Astrocyte (in vitro differentiated cells and primary cell): ENCODE data around the gene LIN7B. TPM values are rescaled to one million over a fixed set of nuclear protein-coding genes. Genes with fewer than 3 reads are reported as not detected.

ENCODE experiments used
- DNase-seq: peaks from one replicate; pipeline ENCODE4 v3.0.0-alpha.2; 2010; ENCODE audit warnings: low read depth
- FAIRE-seq: peaks from 2 replicates; lab custom pipeline; 2011; peaks lifted over from hg19 to GRCh38; lab: Jason Lieb, UNC
- H2AFZ ChIP-seq: 2 replicates; pipeline ENCODE4 v1.6.0; 2012; ENCODE audit warnings: low read depth, low read length, inconsistent platforms
- H3K27ac ChIP-seq: 2 replicates; pipeline ENCODE4 v1.5.1; 2011; ENCODE audit warnings: low read depth, low read length, inconsistent platforms
- H3K27me3 ChIP-seq: 2 replicates; pipeline ENCODE4 v1.6.0; 2011; ENCODE audit warnings: low read length, inconsistent platforms; ENCODE audit not compliant: insufficient read depth
- H3K36me3 ChIP-seq: 2 replicates; pipeline ENCODE4 v1.5.1; 2011; ENCODE audit warnings: low read length, inconsistent platforms; ENCODE audit not compliant: insufficient read depth
- H3K4me1 ChIP-seq: 2 replicates; pipeline ENCODE4 v1.5.1; 2011; ENCODE audit warnings: low read length, inconsistent platforms; ENCODE audit not compliant: insufficient read depth
- H3K4me2 ChIP-seq: 2 replicates; pipeline ENCODE4 v1.6.0; 2012; ENCODE audit warnings: low read length, inconsistent platforms
- H3K4me3 ChIP-seq: 2 replicates; pipeline ENCODE4 v1.5.1; 2011; ENCODE audit warnings: low read depth, mild to moderate bottlenecking, low read length, inconsistent platforms; ENCODE audit not compliant: insufficient read depth
- H3K79me2 ChIP-seq: 2 replicates; pipeline ENCODE4 v1.6.0; 2012; ENCODE audit warnings: mild to moderate bottlenecking, low read length, inconsistent platforms; ENCODE audit not compliant: insufficient read depth
- H3K9ac ChIP-seq: 2 replicates; pipeline ENCODE4 v1.6.0; 2012; ENCODE audit warnings: mild to moderate bottlenecking, low read length, inconsistent platforms
- H3K9me3 ChIP-seq: 2 replicates; pipeline ENCODE4 v1.5.1; 2012; ENCODE audit warnings: low read depth, mild to moderate bottlenecking, low read length, inconsistent platforms; ENCODE audit not compliant: insufficient read depth
- H4K20me1 ChIP-seq: 2 replicates; pipeline ENCODE4 v1.6.0; 2012; ENCODE audit warnings: low read length, inconsistent platforms; ENCODE audit not compliant: insufficient read depth
- H3K27ac Mint-ChIP-seq: one replicate; pipeline ENCODE4 v1.8.0; 2021; ENCODE audit warnings: mild to moderate bottlenecking, mixed read lengths; ENCODE audit not compliant: unreplicated experiment
- H3K27me3 Mint-ChIP-seq: one replicate; pipeline ENCODE4 v1.8.0; 2021; ENCODE audit warnings: low read depth, mixed read lengths; ENCODE audit not compliant: unreplicated experiment
- H3K36me3 Mint-ChIP-seq: one replicate; pipeline ENCODE4 v1.8.0; 2021; ENCODE audit warnings: low read depth, mixed read lengths; ENCODE audit not compliant: unreplicated experiment
- H3K4me1 Mint-ChIP-seq: one replicate; pipeline ENCODE4 v1.8.0; 2021; ENCODE audit warnings: low read depth, mixed read lengths; ENCODE audit not compliant: unreplicated experiment
- H3K4me3 Mint-ChIP-seq: one replicate; pipeline ENCODE4 v1.8.0; 2021; ENCODE audit warnings: mild to moderate bottlenecking, moderate library complexity, mixed read lengths; ENCODE audit not compliant: unreplicated experiment
- H3K9me3 Mint-ChIP-seq: one replicate; pipeline ENCODE4 v1.8.0; 2021; ENCODE audit warnings: mild to moderate bottlenecking, mixed read lengths; ENCODE audit not compliant: unreplicated experiment
- CTCF ChIP-seq: IDR thresholded peaks from 2 replicates; pipeline ENCODE4 v1.5.1; 2011; ENCODE audit warnings: low read depth, mild to moderate bottlenecking, inconsistent platforms, low read length, moderate library complexity; ENCODE audit not compliant: insufficient read depth
- EZH2 ChIP-seq: IDR thresholded peaks from 2 replicates; pipeline ENCODE4 v1.6.1; 2012; ENCODE audit warnings: mild to moderate bottlenecking, low read length, inconsistent platforms; ENCODE audit not compliant: insufficient read depth
- total RNA-seq: library from RNA; stranded (reverse); gene quantifications from 2 replicates; pipeline ENCODE4 v1.2.1, GENCODE V29; 2021

Gene LIN7B
- total RNA-seq, 1 donor from 2014 or later, result 8.9 TPM

GRCh38 chr19:49070416-49070815 is 43.8 kb upstream of the LIN7B start:
- Histone ChIP-seq H3K27ac (no peak overlapping the region), H4K20me1 (peaks cover 17% of the 10 kb centered on the region), H3K9ac (no peak overlapping the region), H3K27me3 (peaks cover 2% of the 10 kb centered on the region), H3K9me3 (peaks cover 8% of the 10 kb centered on the region), H3K4me2 (no peak overlapping the region), H3K36me3 (no peaks in the 10 kb centered on the region), H3K79me2 (no peaks in the 10 kb centered on the region), H3K4me3 (no peak overlapping the region), H3K4me1 (peaks cover 11% of the 10 kb centered on the region), H2AFZ (no peak overlapping the region)
- Mint-ChIP-seq H3K27me3 (peaks cover 17% of the 10 kb centered on the region), H3K36me3 (peaks cover 27% of the 10 kb centered on the region), H3K4me1 (peaks cover 10% of the 10 kb centered on the region), H3K4me3 (no peak overlapping the region), H3K9me3 (peaks cover 25% of the 10 kb centered on the region), H3K27ac (peak overlapping the region; percentile 63)
- no peak for DNase-seq
- no peak for FAIRE-seq
- TF ChIP-seq EZH2 (no peak), CTCF (no peak)

- Mint-ChIP-seq H3K4me3 (no peak overlapping the region), H3K27me3 (peaks cover 17% of the 10 kb centered on the region)
- peak overlapping the region; percentile 50 for H3K4me2 ChIP-seq
These were observed 42.2 kb upstream of the LIN7B start for GRCh38 chr19:49071860-49072547.

More at GRCh38 chr19:49071860-49072547, 42.2 kb upstream of the LIN7B start:
- Histone ChIP-seq H3K27me3 (peaks cover 2% of the 10 kb centered on the region), H3K79me2 (no peaks in the 10 kb centered on the region), H3K9me3 (peaks cover 8% of the 10 kb centered on the region), H3K9ac (no peak overlapping the region), H3K4me3 (no peak overlapping the region), H3K4me1 (peaks cover 9% of the 10 kb centered on the region), H3K27ac (no peak overlapping the region), H3K36me3 (no peaks in the 10 kb centered on the region), H2AFZ (peak overlapping the region; percentile 52), H4K20me1 (peaks cover 5% of the 10 kb centered on the region)
- Mint-ChIP-seq H3K4me1 (peaks cover 1% of the 10 kb centered on the region), H3K27ac (no peak overlapping the region), H3K36me3 (peaks cover 27% of the 10 kb centered on the region), H3K9me3 (peaks cover 26% of the 10 kb centered on the region)
- no peak for FAIRE-seq
- TF ChIP-seq CTCF (no peak), EZH2 (peak; percentile 71)
- DNase-seq, result no peak
